ENCODE results near the gene MAOA. TPM values are rescaled to one million over a fixed set of nuclear protein-coding genes. Genes with fewer than 3 reads are reported as not detected.

The MAOA gene
- polyA plus RNA-seq, 2 of the 4 experiments (the other 2 are of a cell fraction) = 0.34 to 5.6 TPM

DNA sequence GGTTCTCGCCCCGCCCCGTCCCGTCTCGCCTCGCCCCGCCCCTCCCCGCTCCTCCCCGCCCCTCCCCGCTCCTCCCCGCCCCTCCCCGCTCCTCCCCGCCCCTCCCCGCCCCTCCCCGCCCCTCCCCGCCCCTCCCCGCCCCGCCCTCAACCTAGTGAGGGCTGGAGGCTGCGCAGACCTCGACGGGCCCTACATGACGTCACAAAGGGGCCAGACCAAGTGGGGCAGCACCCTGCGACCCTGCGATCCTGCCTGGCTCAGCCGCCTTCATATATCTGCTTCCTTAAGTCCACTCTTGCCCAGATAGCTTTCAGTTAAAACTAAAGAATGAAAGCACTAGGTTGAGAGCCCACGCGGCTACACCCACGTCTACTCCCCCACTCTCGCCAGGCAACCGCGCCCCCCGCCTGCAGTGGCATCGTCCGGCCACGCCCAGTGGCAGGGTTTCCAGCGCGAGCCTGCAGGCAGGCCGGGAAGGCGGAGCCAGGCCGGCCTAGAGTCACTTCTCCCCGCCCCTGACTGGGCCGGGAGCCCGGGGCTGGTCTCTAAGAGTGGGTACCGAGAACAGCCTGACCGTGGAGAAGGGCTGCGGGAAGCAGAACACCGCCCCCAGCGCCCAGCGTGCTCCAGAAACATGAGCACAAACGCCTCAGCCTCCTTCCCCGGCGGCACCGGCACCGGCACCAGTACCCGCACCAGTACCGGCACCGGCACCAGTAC is 1.5 kb upstream of the MAOA start:
- FAIRE-seq = no peak

More for the DNA sequence above, 1.5 kb upstream of the MAOA start:
- peak; percentile 84 to 92 for DNase-seq (ENCODE audit: low read depth in 1 of 2, low spot score in 1 of 2)
- H3K4me1 ChIP-seq = no peaks in the 10 kb centered on the region
- TF ChIP-seq, protein P1, sequence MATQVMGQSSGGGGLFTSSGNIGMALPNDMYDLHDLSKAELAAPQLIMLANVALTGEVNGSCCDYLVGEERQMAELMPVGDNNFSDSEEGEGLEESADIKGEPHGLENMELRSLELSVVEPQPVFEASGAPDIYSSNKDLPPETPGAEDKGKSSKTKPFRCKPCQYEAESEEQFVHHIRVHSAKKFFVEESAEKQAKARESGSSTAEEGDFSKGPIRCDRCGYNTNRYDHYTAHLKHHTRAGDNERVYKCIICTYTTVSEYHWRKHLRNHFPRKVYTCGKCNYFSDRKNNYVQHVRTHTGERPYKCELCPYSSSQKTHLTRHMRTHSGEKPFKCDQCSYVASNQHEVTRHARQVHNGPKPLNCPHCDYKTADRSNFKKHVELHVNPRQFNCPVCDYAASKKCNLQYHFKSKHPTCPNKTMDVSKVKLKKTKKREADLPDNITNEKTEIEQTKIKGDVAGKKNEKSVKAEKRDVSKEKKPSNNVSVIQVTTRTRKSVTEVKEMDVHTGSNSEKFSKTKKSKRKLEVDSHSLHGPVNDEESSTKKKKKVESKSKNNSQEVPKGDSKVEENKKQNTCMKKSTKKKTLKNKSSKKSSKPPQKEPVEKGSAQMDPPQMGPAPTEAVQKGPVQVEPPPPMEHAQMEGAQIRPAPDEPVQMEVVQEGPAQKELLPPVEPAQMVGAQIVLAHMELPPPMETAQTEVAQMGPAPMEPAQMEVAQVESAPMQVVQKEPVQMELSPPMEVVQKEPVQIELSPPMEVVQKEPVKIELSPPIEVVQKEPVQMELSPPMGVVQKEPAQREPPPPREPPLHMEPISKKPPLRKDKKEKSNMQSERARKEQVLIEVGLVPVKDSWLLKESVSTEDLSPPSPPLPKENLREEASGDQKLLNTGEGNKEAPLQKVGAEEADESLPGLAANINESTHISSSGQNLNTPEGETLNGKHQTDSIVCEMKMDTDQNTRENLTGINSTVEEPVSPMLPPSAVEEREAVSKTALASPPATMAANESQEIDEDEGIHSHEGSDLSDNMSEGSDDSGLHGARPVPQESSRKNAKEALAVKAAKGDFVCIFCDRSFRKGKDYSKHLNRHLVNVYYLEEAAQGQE (IDR thresholded peaks at IDR 0.05) = no peak
- TF ChIP-seq CHD4 (IDR thresholded peaks at IDR 0.05; ENCODE audit: borderline replicate concordance) (no peak), HOXA7 (CRISPR knock-in tag; IDR thresholded peaks at IDR 0.05) (no peak), ZNF302 (CRISPR knock-in tag; IDR thresholded peaks at IDR 0.05) (no peak), MAZ (IDR thresholded peaks at IDR 0.05; ENCODE audit: borderline replicate concordance, low read depth, low read length) (no peak), JUN (IDR thresholded peaks at IDR 0.05) (0 out of 5 replicates have a peak, but pooled peaks of 1 of the 2 experiments have one; percentile 29), SMC3 (IDR thresholded peaks at IDR 0.05) (no peak), FOXS1 (CRISPR knock-in tag; IDR thresholded peaks at IDR 0.05) (no peak), HDAC2 (IDR thresholded peaks at IDR 0.05) (no peak), ZFP36 (IDR thresholded peaks at IDR 0.05; ENCODE audit: borderline replicate concordance, partially characterized antibody) (no peak), RNF2 (IDR thresholded peaks at IDR 0.05; ENCODE audit: borderline replicate concordance, low read depth) (no peak), SREBF2 (IDR thresholded peaks at IDR 0.05) (no peak), RAD21 (conservative IDR thresholded peaks at IDR 0.05 in 1 of 2, IDR thresholded peaks at IDR 0.05 in 1 of 2) (peak in 1 of 2 experiments; percentile 4; a peak in 1 of 5 replicates), BHLHE40 (IDR thresholded peaks at IDR 0.05; ENCODE audit: low read depth, low read length) (no peak), HEYL (CRISPR knock-in tag; IDR thresholded peaks at IDR 0.05) (no peak), POLR2A (IDR thresholded peaks at IDR 0.05; ENCODE audit: low read length) (peak; percentile 47), ESRRA (IDR thresholded peaks at IDR 0.05; ENCODE audit: borderline replicate concordance, low read length) (no peak), GATA3 (IDR thresholded peaks at IDR 0.05; ENCODE audit: borderline replicate concordance) (peak; percentile 43; the same call in 1 of the 2 replicates), TFCP2L1 (CRISPR knock-in tag; IDR thresholded peaks at IDR 0.05) (no peak), KDM1A (IDR thresholded peaks at IDR 0.05; ENCODE audit: low read depth) (no peak), ZC3H11A (IDR thresholded peaks at IDR 0.05) (no peak)
- TF ChIP-seq, protein P2, sequence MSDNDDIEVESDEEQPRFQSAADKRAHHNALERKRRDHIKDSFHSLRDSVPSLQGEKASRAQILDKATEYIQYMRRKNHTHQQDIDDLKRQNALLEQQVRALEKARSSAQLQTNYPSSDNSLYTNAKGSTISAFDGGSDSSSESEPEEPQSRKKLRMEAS (IDR thresholded peaks at IDR 0.05) = peak; percentile 48; the same call in 1 of the 2 replicates
- TF ChIP-seq, protein P3, sequence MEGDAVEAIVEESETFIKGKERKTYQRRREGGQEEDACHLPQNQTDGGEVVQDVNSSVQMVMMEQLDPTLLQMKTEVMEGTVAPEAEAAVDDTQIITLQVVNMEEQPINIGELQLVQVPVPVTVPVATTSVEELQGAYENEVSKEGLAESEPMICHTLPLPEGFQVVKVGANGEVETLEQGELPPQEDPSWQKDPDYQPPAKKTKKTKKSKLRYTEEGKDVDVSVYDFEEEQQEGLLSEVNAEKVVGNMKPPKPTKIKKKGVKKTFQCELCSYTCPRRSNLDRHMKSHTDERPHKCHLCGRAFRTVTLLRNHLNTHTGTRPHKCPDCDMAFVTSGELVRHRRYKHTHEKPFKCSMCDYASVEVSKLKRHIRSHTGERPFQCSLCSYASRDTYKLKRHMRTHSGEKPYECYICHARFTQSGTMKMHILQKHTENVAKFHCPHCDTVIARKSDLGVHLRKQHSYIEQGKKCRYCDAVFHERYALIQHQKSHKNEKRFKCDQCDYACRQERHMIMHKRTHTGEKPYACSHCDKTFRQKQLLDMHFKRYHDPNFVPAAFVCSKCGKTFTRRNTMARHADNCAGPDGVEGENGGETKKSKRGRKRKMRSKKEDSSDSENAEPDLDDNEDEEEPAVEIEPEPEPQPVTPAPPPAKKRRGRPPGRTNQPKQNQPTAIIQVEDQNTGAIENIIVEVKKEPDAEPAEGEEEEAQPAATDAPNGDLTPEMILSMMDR (IDR thresholded peaks at IDR 0.05) = no peak
- TF ChIP-seq, protein P4, sequence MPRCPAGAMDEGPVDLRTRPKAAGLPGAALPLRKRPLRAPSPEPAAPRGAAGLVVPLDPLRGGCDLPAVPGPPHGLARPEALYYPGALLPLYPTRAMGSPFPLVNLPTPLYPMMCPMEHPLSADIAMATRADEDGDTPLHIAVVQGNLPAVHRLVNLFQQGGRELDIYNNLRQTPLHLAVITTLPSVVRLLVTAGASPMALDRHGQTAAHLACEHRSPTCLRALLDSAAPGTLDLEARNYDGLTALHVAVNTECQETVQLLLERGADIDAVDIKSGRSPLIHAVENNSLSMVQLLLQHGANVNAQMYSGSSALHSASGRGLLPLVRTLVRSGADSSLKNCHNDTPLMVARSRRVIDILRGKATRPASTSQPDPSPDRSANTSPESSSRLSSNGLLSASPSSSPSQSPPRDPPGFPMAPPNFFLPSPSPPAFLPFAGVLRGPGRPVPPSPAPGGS (IDR thresholded peaks at IDR 0.05) = no peak
- TF ChIP-seq, protein P5, sequence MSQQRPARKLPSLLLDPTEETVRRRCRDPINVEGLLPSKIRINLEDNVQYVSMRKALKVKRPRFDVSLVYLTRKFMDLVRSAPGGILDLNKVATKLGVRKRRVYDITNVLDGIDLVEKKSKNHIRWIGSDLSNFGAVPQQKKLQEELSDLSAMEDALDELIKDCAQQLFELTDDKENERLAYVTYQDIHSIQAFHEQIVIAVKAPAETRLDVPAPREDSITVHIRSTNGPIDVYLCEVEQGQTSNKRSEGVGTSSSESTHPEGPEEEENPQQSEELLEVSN (IDR thresholded peaks at IDR 0.05; ENCODE audit: borderline replicate concordance, low read depth) = no peak
- TF ChIP-seq, protein P6, sequence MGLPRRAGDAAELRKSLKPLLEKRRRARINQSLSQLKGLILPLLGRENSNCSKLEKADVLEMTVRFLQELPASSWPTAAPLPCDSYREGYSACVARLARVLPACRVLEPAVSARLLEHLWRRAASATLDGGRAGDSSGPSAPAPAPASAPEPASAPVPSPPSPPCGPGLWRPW (IDR thresholded peaks at IDR 0.05) = no peak
- ChIA-PET CTCF (interaction anchor here (0.9 to 1.5 kb wide), 4 partner anchors 13 to 83 kb away, joined by 3 to 5 read pairs (median 4); no protein-coding TSS in a partner anchor), POLR2A (no interaction called here)
- no peaks in the 10 kb centered on the region for H3K9me3 ChIP-seq
- H3K4me2 ChIP-seq = peak overlapping the region; percentile 99
- ATAC-seq = peak; percentile 95 to 99
- H3K4me3 ChIP-seq = peak overlapping the region; percentile 74
- H3K27ac ChIP-seq = peak overlapping the region; percentile 93 to 96
- WGBS (ENCODE audit: missing lambda C conversion rate) = 0% methylated on average over 7 of the region's 57 CpGs

Data from A549 (cell line).